ENCODE measurements around the gene ABCC4.

GRCh38 chr13:95185311-95185710 is 115.9 kb downstream of the ABCC4 start:
- TF ChIP-seq RAD21 (IDR thresholded peaks at IDR 0.05; ENCODE audit: low read depth) (no peak), CTCF (IDR thresholded peaks at IDR 0.05 in 2 of 3, conservative IDR thresholded peaks at IDR 0.05 in 1 of 3; ENCODE audit: borderline replicate concordance in 1 of 3, insufficient read depth in 1 of 3, low read depth in 2 of 3, low read length in 2 of 3) (no peak), POLR2AphosphoS5 (IDR thresholded peaks at IDR 0.05; ENCODE audit: low read depth, low read length) (no peak), FOSL1 (IDR thresholded peaks at IDR 0.05; ENCODE audit: low read depth) (no peak), TCF7L2 (IDR thresholded peaks at IDR 0.05; ENCODE audit: borderline replicate concordance, extremely low read depth, insufficient read depth, insufficient read length) (no peak), ZNF274 (IDR thresholded peaks at IDR 0.05; ENCODE audit: low read depth, low read length) (no peak), ELF1 (IDR thresholded peaks at IDR 0.05; ENCODE audit: borderline replicate concordance, low read depth) (no peak)
